ENCODE data around the gene SPATA1.

Gene SPATA1

DNA sequence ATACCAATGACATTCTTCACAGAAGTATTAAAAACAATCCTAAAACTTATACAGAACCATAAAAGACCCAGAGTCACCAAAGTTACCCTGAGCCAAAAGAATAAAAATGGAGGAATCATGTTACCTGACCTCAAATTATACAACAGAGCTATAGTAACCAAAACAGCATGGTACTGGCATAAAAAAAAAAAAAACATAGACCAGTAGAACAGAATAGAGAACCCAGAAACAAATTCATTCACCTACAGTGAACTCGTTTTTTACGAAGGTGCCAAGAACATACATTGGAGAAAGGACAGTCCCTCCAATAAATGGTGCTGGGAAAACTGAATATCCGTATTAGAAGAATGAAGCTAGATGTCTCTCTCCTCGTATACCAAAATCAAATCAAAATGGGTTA is 2.8 kb downstream of the SPATA1 start:
- no peak for DNase-seq (ENCODE audit: low read depth)

GRCh38 chr1:84510165-84510564 is 4.0 kb downstream of the SPATA1 start:
- no peak for DNase-seq (ENCODE audit: low read depth)

- no peak for DNase-seq (ENCODE audit: low read depth)
These were observed 4.5 kb downstream of the SPATA1 start for GRCh38 chr1:84510668-84511067.

DNA sequence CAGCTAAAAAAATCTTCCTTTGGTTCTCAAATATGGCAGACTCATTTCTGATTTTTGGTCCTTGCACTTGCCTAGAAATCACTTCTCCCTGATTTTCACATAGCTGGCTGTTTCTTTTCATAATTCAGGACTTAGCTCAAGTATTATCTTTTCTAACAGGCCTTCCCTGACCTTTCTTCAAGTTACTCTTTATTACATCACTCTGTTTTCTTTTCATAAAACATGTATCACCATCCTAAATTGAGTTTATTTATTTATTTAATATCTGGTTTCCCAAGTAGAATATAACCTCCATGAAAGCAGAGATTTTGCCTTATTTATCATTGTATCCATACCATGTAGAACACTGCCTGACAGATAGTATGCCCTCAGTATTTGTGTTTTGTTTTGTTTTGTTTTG is 18.4 kb downstream of the SPATA1 start:
- DNase-seq (ENCODE audit: low read depth), result no peak

- no peak for DNase-seq (ENCODE audit: low read depth)
These were observed 19.6 kb downstream of the SPATA1 start for GRCh38 chr1:84525779-84526178.

DNA sequence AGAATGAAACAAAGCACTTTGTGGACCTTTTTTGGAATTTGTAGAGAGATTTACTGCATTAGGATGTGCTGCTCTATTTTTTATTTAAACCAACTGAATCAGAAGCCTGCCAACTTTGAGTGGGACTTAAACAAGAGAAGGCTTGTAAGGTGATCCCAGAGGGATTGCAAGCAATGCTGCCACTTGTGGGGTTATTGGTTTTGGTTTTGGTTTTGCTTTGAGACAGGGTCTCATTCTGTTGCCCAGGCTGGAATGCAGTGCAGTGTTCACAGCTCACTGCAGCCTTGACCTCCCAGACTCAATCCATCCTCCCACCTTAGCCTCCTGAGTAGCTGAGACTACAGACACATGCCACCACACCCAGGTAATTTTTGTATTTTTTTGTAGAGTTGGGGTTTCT is 32.4 kb downstream of the SPATA1 start:
- no peak for DNase-seq (ENCODE audit: low read depth)

DNA sequence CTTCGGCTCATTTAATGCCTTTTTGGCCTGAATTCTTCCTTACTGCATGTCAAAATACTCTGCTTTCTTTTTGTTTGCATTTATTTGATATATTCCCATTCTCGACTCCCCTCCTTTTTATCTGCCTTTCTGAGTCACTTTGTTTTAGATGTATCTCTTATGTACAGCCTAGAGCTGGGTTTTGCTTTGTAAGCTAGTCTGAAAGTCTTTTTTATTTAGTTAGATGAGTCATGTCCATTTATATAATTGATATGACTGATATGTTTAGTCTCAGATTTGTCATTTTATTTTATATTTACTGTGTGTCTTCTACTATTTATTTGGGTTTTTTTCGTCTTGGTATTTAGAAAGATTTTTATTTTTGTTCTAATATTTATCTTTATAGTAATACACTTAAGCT is 33.8 kb downstream of the SPATA1 start:
- DNase-seq (ENCODE audit: low read depth), result no peak

GRCh38 chr1:84540759-84541158 is 34.6 kb downstream of the SPATA1 start:
- DNase-seq (ENCODE audit: low read depth), result no peak

DNA sequence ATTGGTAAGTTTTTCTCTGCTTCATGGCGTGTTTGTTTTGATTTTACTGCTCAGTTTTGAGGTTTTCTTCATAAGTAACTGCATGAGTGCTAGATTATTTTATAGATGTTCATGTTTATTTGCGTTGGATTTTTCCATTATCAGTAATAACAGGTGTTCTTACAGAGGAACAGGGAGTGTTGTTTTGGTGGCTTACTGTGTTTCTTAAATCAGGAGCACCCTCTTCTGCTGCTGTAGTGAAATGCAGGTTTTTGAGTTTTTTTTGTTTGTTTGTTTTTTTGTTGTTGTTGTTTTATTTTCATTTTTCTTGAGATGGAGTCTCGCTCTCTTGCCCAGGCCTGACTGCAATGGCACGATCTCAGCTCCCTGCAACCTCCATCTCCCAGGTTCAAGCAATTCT is 35.5 kb downstream of the SPATA1 start:
- no peak for DNase-seq (ENCODE audit: low read depth)

DNA sequence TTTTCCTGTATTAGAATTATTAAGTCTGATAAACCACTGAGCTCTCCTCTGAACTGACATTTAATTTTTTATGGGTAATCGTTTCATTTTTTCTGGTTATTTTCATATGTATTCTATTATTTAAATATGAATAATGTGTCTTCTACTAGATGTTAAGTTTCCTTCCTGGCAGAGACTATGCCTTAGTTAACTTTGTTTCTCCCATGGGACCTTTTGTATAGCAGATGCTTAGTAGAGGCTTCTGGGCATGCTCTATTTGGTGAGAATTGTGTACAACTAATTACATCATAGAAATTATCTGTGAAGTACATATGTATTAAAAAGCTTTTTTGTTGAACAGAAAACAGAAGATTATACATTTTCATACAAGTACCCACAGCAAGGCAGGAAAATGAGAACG is 44.6 kb downstream of the SPATA1 start:
- DNase-seq (ENCODE audit: low read depth), result no peak

- no peak for DNase-seq (ENCODE audit: low read depth)
These were observed 63.0 kb downstream of the SPATA1 start for GRCh38 chr1:84569216-84569615.

DNA sequence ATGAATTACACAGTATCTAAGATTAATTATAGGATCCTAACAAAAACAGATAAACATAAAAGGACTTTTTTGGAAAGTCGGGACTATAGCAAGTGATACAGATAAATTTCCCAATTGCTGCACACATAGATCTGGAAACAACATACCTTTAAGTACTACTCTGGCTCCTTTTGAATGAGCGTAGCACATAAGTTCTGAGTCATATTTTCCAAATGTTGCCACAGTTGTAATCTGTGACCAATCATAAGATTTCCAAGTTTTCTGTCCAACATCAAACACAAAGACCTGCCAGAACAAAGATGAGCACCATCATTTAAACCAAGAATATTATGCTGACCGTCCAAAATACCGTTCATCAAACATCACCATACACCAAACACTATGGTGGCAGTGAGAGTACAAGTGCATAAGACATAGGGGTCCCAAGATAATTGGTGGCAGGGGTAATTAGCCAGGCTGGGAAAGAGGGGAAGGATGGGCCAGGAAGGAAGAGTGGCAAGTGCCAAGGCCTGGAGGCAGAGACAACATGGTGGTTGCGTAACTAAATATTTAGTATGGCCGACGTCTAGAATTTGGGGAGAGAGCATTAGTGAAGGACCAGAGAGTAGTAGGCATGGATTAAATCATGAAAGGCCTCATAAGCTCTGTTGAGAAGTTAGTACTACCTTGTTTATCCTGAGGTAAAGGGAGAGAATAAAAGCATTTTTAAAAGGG is 64.4 kb downstream of the SPATA1 start:
- DNase-seq (ENCODE audit: low read depth), result no peak

GRCh38 chr1:84571150-84571535 is 65.0 kb downstream of the SPATA1 start:
- DNase-seq (ENCODE audit: low read depth), result no peak

DNA sequence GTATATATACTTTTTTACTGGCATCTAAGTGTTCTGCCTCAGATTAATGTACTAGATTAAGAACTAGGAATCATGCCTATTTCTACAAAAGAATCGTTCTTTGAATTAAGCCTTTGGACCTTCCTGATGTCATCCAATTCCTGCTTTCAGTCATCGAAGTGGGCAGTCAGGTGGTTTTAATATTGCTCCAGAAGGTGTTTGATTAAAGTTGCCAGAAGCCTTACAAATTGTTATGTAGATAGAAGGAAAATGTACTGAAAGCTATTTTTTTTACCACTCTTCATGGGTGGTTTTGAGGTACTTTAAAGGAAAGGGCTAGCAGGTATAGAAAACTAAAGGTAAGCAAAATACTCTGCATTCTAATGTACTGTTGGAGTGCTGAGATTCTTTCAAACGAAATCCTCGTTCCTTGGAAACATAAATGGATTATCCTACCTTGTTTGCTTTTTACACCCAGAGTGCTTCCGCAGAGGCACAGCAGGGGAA is 67.3 kb downstream of the SPATA1 start:
- no peak for DNase-seq (ENCODE audit: low read depth)

- DNase-seq (ENCODE audit: low read depth), result peak; percentile 76
These were observed 68.0 kb downstream of the SPATA1 start, which contains the start of gene CTBS for GRCh38 chr1:84573967-84574842. Gene CTBS, minus strand, starts transcription at chr1:84574440. Its CDS starts 25 bp downstream, at chr1:84574415.

GRCh38 chr1:84574936-84575335 is 68.8 kb downstream of the SPATA1 start:
- DNase-seq (ENCODE audit: low read depth), result no peak

GRCh38 chr1:84581648-84582047 is 75.5 kb downstream of the SPATA1 start:
- DNase-seq (ENCODE audit: low read depth), result no peak

DNA sequence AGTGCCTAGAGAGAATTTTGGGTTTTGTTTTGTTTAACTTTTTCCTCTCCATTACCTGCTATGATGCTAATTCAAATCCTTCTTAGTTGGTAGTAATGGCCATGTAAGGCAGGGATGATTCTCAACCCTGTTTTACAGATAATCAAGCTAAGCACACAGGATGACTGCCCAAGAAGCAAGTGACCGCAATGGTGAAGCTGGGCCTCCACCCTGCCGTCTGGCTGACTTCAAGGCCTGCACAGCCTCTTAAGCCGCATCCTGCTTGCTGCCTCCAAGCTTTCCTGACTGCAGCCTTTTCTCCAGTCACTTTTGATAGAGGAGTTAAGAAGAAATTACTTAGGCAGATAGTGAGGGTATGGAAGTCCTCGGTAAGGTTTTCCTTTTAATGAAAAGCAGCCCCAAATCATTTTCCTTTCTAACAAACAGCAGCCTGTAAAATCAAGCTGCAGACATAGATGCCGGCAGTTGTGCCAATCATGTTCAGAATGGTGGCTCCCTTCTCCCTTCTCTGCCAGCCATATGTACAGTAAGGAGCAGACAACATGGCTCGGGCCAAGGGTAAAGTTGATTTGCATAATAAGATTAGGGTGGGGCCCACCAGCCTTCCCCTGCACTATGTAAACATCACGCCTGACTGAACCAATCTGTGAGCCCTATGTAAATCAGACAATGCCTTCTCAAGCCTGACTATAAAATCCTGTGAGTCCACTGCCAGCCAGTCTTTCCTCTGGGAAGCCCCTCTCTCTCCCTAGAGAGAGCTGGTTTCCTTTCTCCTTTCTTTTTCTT is 76.8 kb downstream of the SPATA1 start:
- DNase-seq (ENCODE audit: low read depth), result no peak

GRCh38 chr1:84583648-84584047 is 77.5 kb downstream of the SPATA1 start:
- DNase-seq (ENCODE audit: low read depth), result no peak

DNA sequence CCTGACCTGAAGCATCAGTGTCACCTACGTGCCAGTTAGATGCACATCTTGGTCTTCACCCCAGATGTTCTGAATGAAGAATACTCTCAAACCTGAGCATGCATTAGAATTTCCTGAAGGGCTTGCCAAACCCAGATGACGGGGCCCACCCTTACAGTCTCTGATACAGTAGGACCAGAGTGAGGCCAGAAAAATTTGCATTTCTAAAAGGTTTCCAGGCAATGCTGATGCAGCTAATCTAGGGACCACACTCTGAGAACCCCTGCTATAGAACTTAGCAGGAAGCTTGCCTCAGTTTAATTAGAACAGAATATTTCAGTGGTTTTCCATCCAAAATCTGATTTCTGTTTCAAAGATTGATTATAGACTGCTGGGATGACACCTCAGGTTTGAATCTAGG is 77.9 kb downstream of the SPATA1 start:
- no peak for DNase-seq (ENCODE audit: low read depth)

GRCh38 chr1:84585803-84586202 is 79.6 kb downstream of the SPATA1 start:
- DNase-seq (ENCODE audit: low read depth), result no peak

DNA sequence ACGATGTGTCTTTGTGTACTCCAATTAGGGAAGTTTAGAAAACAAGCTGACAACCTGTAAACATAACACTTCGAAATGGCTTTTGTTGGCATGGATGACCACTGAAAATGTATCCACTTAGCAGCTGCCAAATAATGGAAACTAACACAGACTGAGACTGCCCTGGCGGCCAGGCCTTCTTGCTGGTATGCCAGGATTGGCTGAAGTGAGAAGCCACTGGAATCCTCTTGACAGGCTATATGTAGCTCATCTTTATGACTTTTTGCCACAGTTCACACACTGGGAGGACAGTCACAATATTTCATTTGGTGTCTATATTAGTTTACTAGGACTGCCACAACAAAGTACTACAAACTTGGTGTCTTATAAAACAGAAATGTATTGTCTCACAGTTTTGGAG is 80.9 kb downstream of the SPATA1 start:
- DNase-seq (ENCODE audit: low read depth), result no peak
